Mononuclear cell (primary cell): ENCODE data around the gene RTP3. TPM values are rescaled to one million over a fixed set of nuclear protein-coding genes. Genes with fewer than 3 reads are reported as not detected.

ENCODE experiments used
- H3K27me3 ChIP-seq: 2 replicates; pipeline ENCODE4 v1.6.0; 2011; ENCODE audit warnings: low read length, control low read depth; ENCODE audit not compliant: insufficient read depth
- H3K4me1 ChIP-seq: 2 replicates; pipeline ENCODE4 v1.5.1; 2011; ENCODE audit warnings: mild to moderate bottlenecking, low read length, control low read depth; ENCODE audit not compliant: insufficient read depth
- H3K4me3 ChIP-seq: 2 replicates; pipeline ENCODE4 v1.5.1; 2011; ENCODE audit warnings: mild to moderate bottlenecking, low read length, moderate library complexity
- H3K9me3 ChIP-seq: 2 replicates; pipeline ENCODE4 v1.5.1; 2011; ENCODE audit warnings: low read depth, mild to moderate bottlenecking, control low read depth, low read length
- total RNA-seq: library from RNA; depleted of rRNA; stranded (reverse); fragments of >200 nt; gene quantifications from one replicate; pipeline ENCODE4 v1.2.3, GENCODE V29; 2012

The RTP3 gene
- total RNA-seq: 0.10 TPM

GRCh38 chr3:46497556-46498265, at the start of gene RTP3:
TSS of gene RTP3 (plus strand) at chr3:46497976. CDS start at chr3:46498063, 87 bp downstream.
- H3K4me1 ChIP-seq: peaks cover 6% of the 10 kb centered on the region
- H3K4me3 ChIP-seq: no peak within 1 kb of the TSS
- H3K27me3 ChIP-seq: no peaks in the 10 kb centered on the region
- H3K9me3 ChIP-seq: no peaks in the 10 kb centered on the region

GRCh38 chr3:46448721-46449120, 49.1 kb upstream of the RTP3 start:
- Histone ChIP-seq H3K9me3 (no peaks in the 10 kb centered on the region), H3K27me3 (peaks cover 3% of the 10 kb centered on the region), H3K4me3 (no peak overlapping the region), H3K4me1 (peaks cover 11% of the 10 kb centered on the region)

- Histone ChIP-seq H3K9me3 (no peaks in the 10 kb centered on the region), H3K4me1 (peaks cover 11% of the 10 kb centered on the region), H3K27me3 (peaks cover 4% of the 10 kb centered on the region), H3K4me3 (no peak overlapping the region)
These were observed 47.8 kb upstream of the RTP3 start for GRCh38 chr3:46449755-46450552.

- H3K27me3 ChIP-seq: peaks cover 4% of the 10 kb centered on the region
- H3K4me1 ChIP-seq: no peaks in the 10 kb centered on the region
- no peak overlapping the region for H3K4me3 ChIP-seq
- H3K9me3 ChIP-seq: no peaks in the 10 kb centered on the region
These were observed 44.1 kb upstream of the RTP3 start for GRCh38 chr3:46453526-46454208.

- H3K4me1 ChIP-seq: no peaks in the 10 kb centered on the region
- peaks cover 4% of the 10 kb centered on the region for H3K27me3 ChIP-seq
- no peak overlapping the region for H3K4me3 ChIP-seq
- H3K9me3 ChIP-seq: no peaks in the 10 kb centered on the region
These were observed 43.6 kb upstream of the RTP3 start for GRCh38 chr3:46454209-46454595.

GRCh38 chr3:46454606-46455005, 43.2 kb upstream of the RTP3 start:
- no peaks in the 10 kb centered on the region for H3K9me3 ChIP-seq
- no peak overlapping the region for H3K4me3 ChIP-seq
- H3K27me3 ChIP-seq: peaks cover 4% of the 10 kb centered on the region
- H3K4me1 ChIP-seq: no peaks in the 10 kb centered on the region

GRCh38 chr3:46455231-46456115, 42.3 kb upstream of the RTP3 start:
- H3K4me1 ChIP-seq: no peaks in the 10 kb centered on the region
- peaks cover 4% of the 10 kb centered on the region for H3K27me3 ChIP-seq
- H3K9me3 ChIP-seq: no peaks in the 10 kb centered on the region
- no peak overlapping the region for H3K4me3 ChIP-seq

- Histone ChIP-seq H3K27me3 (peaks cover 5% of the 10 kb centered on the region), H3K9me3 (no peaks in the 10 kb centered on the region), H3K4me3 (no peak overlapping the region), H3K4me1 (no peaks in the 10 kb centered on the region)
These were observed 41.7 kb upstream of the RTP3 start for GRCh38 chr3:46456118-46456517.

- Histone ChIP-seq H3K27me3 (peaks cover 19% of the 10 kb centered on the region), H3K9me3 (no peaks in the 10 kb centered on the region), H3K4me3 (no peak overlapping the region), H3K4me1 (peaks cover 10% of the 10 kb centered on the region)
These were observed 37.7 kb upstream of the RTP3 start for GRCh38 chr3:46460051-46460450.

GRCh38 chr3:46462111-46462510, 35.7 kb upstream of the RTP3 start:
- Histone ChIP-seq H3K4me3 (no peak overlapping the region), H3K27me3 (peaks cover 26% of the 10 kb centered on the region), H3K4me1 (peaks cover 12% of the 10 kb centered on the region), H3K9me3 (no peaks in the 10 kb centered on the region)

GRCh38 chr3:46462511-46462910, 35.3 kb upstream of the RTP3 start:
- H3K4me1 ChIP-seq: peaks cover 12% of the 10 kb centered on the region
- H3K4me3 ChIP-seq: no peak overlapping the region
- peaks cover 26% of the 10 kb centered on the region for H3K27me3 ChIP-seq
- H3K9me3 ChIP-seq: no peaks in the 10 kb centered on the region

GRCh38 chr3:46463120-46463867, 34.5 kb upstream of the RTP3 start:
- H3K4me1 ChIP-seq: peaks cover 12% of the 10 kb centered on the region
- H3K9me3 ChIP-seq: no peaks in the 10 kb centered on the region
- peaks cover 26% of the 10 kb centered on the region for H3K27me3 ChIP-seq
- no peak overlapping the region for H3K4me3 ChIP-seq

GRCh38 chr3:46463868-46464241, 33.9 kb upstream of the RTP3 start:
- peaks cover 26% of the 10 kb centered on the region for H3K27me3 ChIP-seq

More at GRCh38 chr3:46463868-46464241, 33.9 kb upstream of the RTP3 start:
- no peaks in the 10 kb centered on the region for H3K9me3 ChIP-seq
- H3K4me3 ChIP-seq: no peak overlapping the region
- peaks cover 12% of the 10 kb centered on the region for H3K4me1 ChIP-seq
